CD4-positive, alpha-beta T cell treated with Interleukin-1 beta for 1 hour (primary cell): ENCODE data around the gene RANBP17.
"Not testable (repeated sequence)": the region's sequence is repeated elsewhere in the genome, so short reads cannot be mapped to it uniquely, and the experiment has no call there.

Experiments used
- DNase-seq, 2 donors: peaks; one replicate each; pipeline ENCODE4 v3.0.0-alpha.2; 2020 to 2022

RANBP17 gene

GRCh38 chr5:170960567-170960966 is 98.7 kb downstream of the RANBP17 start:
- no peak for DNase-seq

GRCh38 chr5:170963521-170963920 is 101.7 kb downstream of the RANBP17 start:
- no peak for DNase-seq

GRCh38 chr5:170974461-170974860 is 112.6 kb downstream of the RANBP17 start:
- no peak for DNase-seq

GRCh38 chr5:170980261-170980660 is 118.4 kb downstream of the RANBP17 start:
- DNase-seq = not testable (repeated sequence)

GRCh38 chr5:170985486-170985885 is 123.7 kb downstream of the RANBP17 start:
- DNase-seq = no peak

- DNase-seq = no peak
Observed at GRCh38 chr5:170986598-170986997, 124.8 kb downstream of the RANBP17 start.

GRCh38 chr5:170993476-170993875 is 131.7 kb downstream of the RANBP17 start:
- no peak for DNase-seq

GRCh38 chr5:171010086-171010485 is 148.3 kb downstream of the RANBP17 start:
- no peak for DNase-seq

- no peak for DNase-seq
Observed at GRCh38 chr5:171010816-171011215, 149.0 kb downstream of the RANBP17 start.

- DNase-seq = no peak
Observed at GRCh38 chr5:171023508-171023907, 161.7 kb downstream of the RANBP17 start.

- DNase-seq = no peak
Observed at GRCh38 chr5:171024084-171024483, 162.3 kb downstream of the RANBP17 start.

- DNase-seq = no peak
Observed at GRCh38 chr5:171029401-171029800, 167.6 kb downstream of the RANBP17 start.

- DNase-seq = no peak
Observed at GRCh38 chr5:171031977-171032376, 170.2 kb downstream of the RANBP17 start.

- no peak for DNase-seq
Observed at GRCh38 chr5:171032435-171032973, 170.7 kb downstream of the RANBP17 start.

- DNase-seq = not testable (repeated sequence)
Observed at GRCh38 chr5:171041893-171042292, 180.1 kb downstream of the RANBP17 start.

GRCh38 chr5:171050916-171051315 is 189.1 kb downstream of the RANBP17 start:
- DNase-seq = no peak

GRCh38 chr5:171055875-171056454 is 194.1 kb downstream of the RANBP17 start:
- DNase-seq = no peak

- DNase-seq = no peak
Observed at GRCh38 chr5:171067540-171068130, 205.8 kb downstream of the RANBP17 start.

- DNase-seq = no peak
Observed at GRCh38 chr5:171074747-171075146, 212.9 kb downstream of the RANBP17 start.

GRCh38 chr5:171080186-171080938 is 218.5 kb downstream of the RANBP17 start:
- DNase-seq = no peak

- DNase-seq = no peak
Observed at GRCh38 chr5:171081319-171081718, 219.5 kb downstream of the RANBP17 start.

- no peak for DNase-seq
Observed at GRCh38 chr5:171092194-171092593, 230.4 kb downstream of the RANBP17 start.

GRCh38 chr5:171093598-171093997 is 231.8 kb downstream of the RANBP17 start:
- DNase-seq = no peak

GRCh38 chr5:171094356-171094755 is 232.5 kb downstream of the RANBP17 start:
- DNase-seq = no peak
